Measurements from ENCODE around the gene CYP21A2.
A peak's percentile ranks its signal among the peaks of the same experiment; 100 is the strongest.

The CYP21A2 gene

GRCh38 chr6:32082478-32082877 is 44.3 kb downstream of the CYP21A2 start:
- H3K36me3 ChIP-seq (ENCODE audit: control insufficient read depth in 1 of 2, insufficient read depth in 2 of 2, low read length in 2 of 2) = no peaks in the 10 kb centered on the region
- H3K27me3 ChIP-seq (ENCODE audit: control insufficient read depth in 1 of 2, insufficient read depth in 2 of 2, low read length in 2 of 2) = no peaks in the 10 kb centered on the region
- H3K9me3 ChIP-seq (ENCODE audit: control insufficient read depth in 1 of 2, low read length in 2 of 2) = no peaks in the 10 kb centered on the region
- H3K27ac ChIP-seq (ENCODE audit: low read depth, low read length) = no peak overlapping the region
- H3K4me3 ChIP-seq (ENCODE audit: low read depth in 1 of 2, low read length in 2 of 2) = no peak overlapping the region
- peak overlapping the region in 1 of 2 donors; percentile 12 for H3K9ac ChIP-seq (ENCODE audit: low read depth in 1 of 2, low read length in 2 of 2)
- H3K4me1 ChIP-seq (ENCODE audit: control insufficient read depth in 1 of 2, insufficient read depth in 2 of 2, low read length in 2 of 2) = peaks cover 13 to 22% of the 10 kb centered on the region in 2 donors

GRCh38 chr6:32082935-32083334 is 44.7 kb downstream of the CYP21A2 start:
- Histone ChIP-seq H3K9ac (ENCODE audit: low read depth in 1 of 2, low read length in 2 of 2) (no peak overlapping the region), H3K36me3 (ENCODE audit: control insufficient read depth in 1 of 2, insufficient read depth in 2 of 2, low read length in 2 of 2) (no peaks in the 10 kb centered on the region), H3K27me3 (ENCODE audit: control insufficient read depth in 1 of 2, insufficient read depth in 2 of 2, low read length in 2 of 2) (no peaks in the 10 kb centered on the region), H3K4me3 (ENCODE audit: low read depth in 1 of 2, low read length in 2 of 2) (no peak overlapping the region), H3K27ac (ENCODE audit: low read depth, low read length) (no peak overlapping the region), H3K9me3 (ENCODE audit: control insufficient read depth in 1 of 2, low read length in 2 of 2) (no peaks in the 10 kb centered on the region), H3K4me1 (ENCODE audit: control insufficient read depth in 1 of 2, insufficient read depth in 2 of 2, low read length in 2 of 2) (peaks cover 13 to 22% of the 10 kb centered on the region in 2 donors)

- no peak overlapping the region for H3K4me3 ChIP-seq (ENCODE audit: low read depth in 1 of 2, low read length in 2 of 2)
- no peaks in the 10 kb centered on the region for H3K36me3 ChIP-seq (ENCODE audit: control insufficient read depth in 1 of 2, insufficient read depth in 2 of 2, low read length in 2 of 2)
- H3K9me3 ChIP-seq (ENCODE audit: control insufficient read depth in 1 of 2, low read length in 2 of 2) = no peaks in the 10 kb centered on the region
- H3K4me1 ChIP-seq (ENCODE audit: control insufficient read depth in 1 of 2, insufficient read depth in 2 of 2, low read length in 2 of 2) = peaks cover 13 to 22% of the 10 kb centered on the region in 2 donors
- no peak overlapping the region for H3K9ac ChIP-seq (ENCODE audit: low read depth in 1 of 2, low read length in 2 of 2)
- H3K27me3 ChIP-seq (ENCODE audit: control insufficient read depth in 1 of 2, insufficient read depth in 2 of 2, low read length in 2 of 2) = no peaks in the 10 kb centered on the region
- H3K27ac ChIP-seq (ENCODE audit: low read depth, low read length) = no peak overlapping the region
These were observed 45.9 kb downstream of the CYP21A2 start for GRCh38 chr6:32083812-32084768.

- Histone ChIP-seq H3K9ac (ENCODE audit: low read depth in 1 of 2, low read length in 2 of 2) (no peak overlapping the region), H3K4me3 (ENCODE audit: low read depth in 1 of 2, low read length in 2 of 2) (no peak overlapping the region), H3K27ac (ENCODE audit: low read depth, low read length) (no peak overlapping the region), H3K4me1 (ENCODE audit: control insufficient read depth in 1 of 2, insufficient read depth in 2 of 2, low read length in 2 of 2) (peaks cover 13 to 22% of the 10 kb centered on the region in 2 donors), H3K36me3 (ENCODE audit: control insufficient read depth in 1 of 2, insufficient read depth in 2 of 2, low read length in 2 of 2) (no peaks in the 10 kb centered on the region), H3K9me3 (ENCODE audit: control insufficient read depth in 1 of 2, low read length in 2 of 2) (no peaks in the 10 kb centered on the region), H3K27me3 (ENCODE audit: control insufficient read depth in 1 of 2, insufficient read depth in 2 of 2, low read length in 2 of 2) (no peaks in the 10 kb centered on the region)
These were observed 46.6 kb downstream of the CYP21A2 start for GRCh38 chr6:32084780-32085179.

- no peaks in the 10 kb centered on the region for H3K27me3 ChIP-seq (ENCODE audit: control insufficient read depth in 1 of 2, insufficient read depth in 2 of 2, low read length in 2 of 2)
- H3K4me1 ChIP-seq (ENCODE audit: control insufficient read depth in 1 of 2, insufficient read depth in 2 of 2, low read length in 2 of 2) = peaks cover 13 to 22% of the 10 kb centered on the region in 2 donors
- H3K9ac ChIP-seq (ENCODE audit: low read depth in 1 of 2, low read length in 2 of 2) = no peak overlapping the region
- no peaks in the 10 kb centered on the region for H3K36me3 ChIP-seq (ENCODE audit: control insufficient read depth in 1 of 2, insufficient read depth in 2 of 2, low read length in 2 of 2)
- H3K27ac ChIP-seq (ENCODE audit: low read depth, low read length) = no peak overlapping the region
- peak overlapping the region in 1 of 2 donors; percentile 2 for H3K4me3 ChIP-seq (ENCODE audit: low read depth in 1 of 2, low read length in 2 of 2)
- no peaks in the 10 kb centered on the region for H3K9me3 ChIP-seq (ENCODE audit: control insufficient read depth in 1 of 2, low read length in 2 of 2)
These were observed 47.7 kb downstream of the CYP21A2 start for GRCh38 chr6:32085759-32086459.

- no peaks in the 10 kb centered on the region for H3K27me3 ChIP-seq (ENCODE audit: control insufficient read depth in 1 of 2, insufficient read depth in 2 of 2, low read length in 2 of 2)
- no peaks in the 10 kb centered on the region for H3K36me3 ChIP-seq (ENCODE audit: control insufficient read depth in 1 of 2, insufficient read depth in 2 of 2, low read length in 2 of 2)
- H3K4me3 ChIP-seq (ENCODE audit: low read depth in 1 of 2, low read length in 2 of 2) = no peak overlapping the region
- H3K27ac ChIP-seq (ENCODE audit: low read depth, low read length) = no peak overlapping the region
- H3K9me3 ChIP-seq (ENCODE audit: control insufficient read depth in 1 of 2, low read length in 2 of 2) = no peaks in the 10 kb centered on the region
- H3K4me1 ChIP-seq (ENCODE audit: control insufficient read depth in 1 of 2, insufficient read depth in 2 of 2, low read length in 2 of 2) = peaks cover 13 to 22% of the 10 kb centered on the region in 2 donors
- no peak overlapping the region for H3K9ac ChIP-seq (ENCODE audit: low read depth in 1 of 2, low read length in 2 of 2)
These were observed 48.7 kb downstream of the CYP21A2 start for GRCh38 chr6:32086661-32087573.

GRCh38 chr6:32087574-32088486 is 49.6 kb downstream of the CYP21A2 start:
- H3K36me3 ChIP-seq (ENCODE audit: control insufficient read depth in 1 of 2, insufficient read depth in 2 of 2, low read length in 2 of 2) = no peaks in the 10 kb centered on the region
- H3K4me1 ChIP-seq (ENCODE audit: control insufficient read depth in 1 of 2, insufficient read depth in 2 of 2, low read length in 2 of 2) = peaks cover 13 to 18% of the 10 kb centered on the region in 2 donors
- H3K4me3 ChIP-seq (ENCODE audit: low read depth in 1 of 2, low read length in 2 of 2) = no peak overlapping the region
- H3K9ac ChIP-seq (ENCODE audit: low read depth in 1 of 2, low read length in 2 of 2) = no peak overlapping the region
- no peaks in the 10 kb centered on the region for H3K9me3 ChIP-seq (ENCODE audit: control insufficient read depth in 1 of 2, low read length in 2 of 2)
- H3K27me3 ChIP-seq (ENCODE audit: control insufficient read depth in 1 of 2, insufficient read depth in 2 of 2, low read length in 2 of 2) = no peaks in the 10 kb centered on the region
- no peak overlapping the region for H3K27ac ChIP-seq (ENCODE audit: low read depth, low read length)

GRCh38 chr6:32088487-32089049 is 50.4 kb downstream of the CYP21A2 start:
- Histone ChIP-seq H3K27me3 (ENCODE audit: control insufficient read depth in 1 of 2, insufficient read depth in 2 of 2, low read length in 2 of 2) (no peaks in the 10 kb centered on the region), H3K36me3 (ENCODE audit: control insufficient read depth in 1 of 2, insufficient read depth in 2 of 2, low read length in 2 of 2) (no peaks in the 10 kb centered on the region), H3K27ac (ENCODE audit: low read depth, low read length) (no peak overlapping the region), H3K9ac (ENCODE audit: low read depth in 1 of 2, low read length in 2 of 2) (no peak overlapping the region), H3K4me1 (ENCODE audit: control insufficient read depth in 1 of 2, insufficient read depth in 2 of 2, low read length in 2 of 2) (peaks cover 13 to 18% of the 10 kb centered on the region in 2 donors), H3K4me3 (ENCODE audit: low read depth in 1 of 2, low read length in 2 of 2) (no peak overlapping the region), H3K9me3 (ENCODE audit: control insufficient read depth in 1 of 2, low read length in 2 of 2) (no peaks in the 10 kb centered on the region)

Measured in duodenal mucosa (tissue), 2 donors.